ENCODE measurements around the gene PDHX.
"Not testable (repeated sequence)": the region's sequence is repeated elsewhere in the genome, so short reads cannot be mapped to it uniquely, and the experiment has no call there.

Gene PDHX

DNA sequence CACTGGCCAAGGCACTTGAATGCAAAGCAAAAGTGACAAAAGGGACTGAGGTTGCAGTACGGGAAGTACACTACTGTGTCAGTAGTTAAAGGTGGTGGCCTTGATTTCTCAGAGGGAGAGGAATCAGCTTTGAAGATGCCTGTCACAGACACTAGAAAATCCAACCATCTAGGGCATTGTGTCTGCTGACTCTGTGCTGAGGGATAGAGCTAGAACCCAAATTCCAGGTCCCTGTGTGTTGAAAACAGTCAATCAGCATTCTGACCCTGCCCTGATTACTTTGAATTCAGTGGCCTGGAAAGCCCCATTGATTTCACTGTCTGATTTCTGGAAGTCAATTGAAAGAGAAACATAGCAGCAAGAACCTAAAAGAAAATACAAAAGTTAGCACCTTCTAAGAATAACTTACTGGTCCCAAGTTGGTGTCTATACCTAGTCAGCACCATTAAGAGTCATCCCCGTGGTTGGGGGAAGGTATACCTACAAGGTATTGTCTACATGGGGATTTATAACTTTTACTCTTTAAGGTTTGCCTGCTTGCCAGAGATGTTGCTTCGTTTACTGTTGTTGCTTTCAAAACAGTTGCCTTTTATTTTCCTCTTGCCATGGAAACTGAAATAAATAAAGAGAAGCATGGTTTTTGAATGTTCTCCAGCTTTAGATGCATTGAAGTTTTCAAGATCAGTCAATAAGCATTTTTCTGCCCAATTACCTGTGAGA, 97.3 kb downstream of the PDHX start:
- no peak overlapping the region for H3K4me3 ChIP-seq (ENCODE audit: low read depth in 1 of 2, low read length in 2 of 2)
- H3K27ac ChIP-seq (ENCODE audit: low read depth, low read length): no peak overlapping the region
- H3K9me3 ChIP-seq (ENCODE audit: control insufficient read depth in 1 of 2, low read length in 2 of 2): no peaks in the 10 kb centered on the region
- no peaks in the 10 kb centered on the region for H3K36me3 ChIP-seq (ENCODE audit: control insufficient read depth in 1 of 2, insufficient read depth in 2 of 2, low read length in 2 of 2)
- no peak overlapping the region for H3K9ac ChIP-seq (ENCODE audit: low read depth in 1 of 2, low read length in 2 of 2)
- H3K27me3 ChIP-seq (ENCODE audit: control insufficient read depth in 1 of 2, insufficient read depth in 2 of 2, low read length in 2 of 2): no peaks in the 10 kb centered on the region
- peaks cover 19 to 43% of the 10 kb centered on the region in 2 donors for H3K4me1 ChIP-seq (ENCODE audit: control insufficient read depth in 1 of 2, insufficient read depth in 2 of 2, low read length in 2 of 2)

DNA sequence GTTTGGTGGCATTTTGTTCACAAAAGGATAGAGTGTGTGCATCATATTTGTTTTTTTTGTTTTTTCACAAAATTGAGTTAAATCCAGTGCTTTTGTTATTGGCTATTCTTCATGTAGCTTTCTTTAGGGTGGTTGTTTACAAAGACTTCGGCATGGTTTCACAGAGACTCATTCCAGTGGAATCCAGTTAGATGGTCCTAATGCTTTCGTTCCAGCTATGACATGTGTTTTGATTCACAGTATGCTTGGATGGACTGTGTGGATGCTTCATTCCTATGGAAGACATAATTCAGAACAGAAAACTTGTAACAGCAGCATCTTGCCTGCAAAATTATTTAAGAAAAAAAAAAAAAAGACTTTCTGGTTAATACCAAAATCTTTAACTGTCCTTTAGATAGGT, 97.9 kb downstream of the PDHX start:
- no peak overlapping the region for H3K9ac ChIP-seq (ENCODE audit: low read depth in 1 of 2, low read length in 2 of 2)
- H3K27ac ChIP-seq (ENCODE audit: low read depth, low read length): no peak overlapping the region
- no peaks in the 10 kb centered on the region for H3K36me3 ChIP-seq (ENCODE audit: control insufficient read depth in 1 of 2, insufficient read depth in 2 of 2, low read length in 2 of 2)
- H3K4me3 ChIP-seq (ENCODE audit: low read depth in 1 of 2, low read length in 2 of 2): no peak overlapping the region
- H3K27me3 ChIP-seq (ENCODE audit: control insufficient read depth in 1 of 2, insufficient read depth in 2 of 2, low read length in 2 of 2): no peaks in the 10 kb centered on the region
- H3K4me1 ChIP-seq (ENCODE audit: control insufficient read depth in 1 of 2, insufficient read depth in 2 of 2, low read length in 2 of 2): peaks cover 18 to 42% of the 10 kb centered on the region in 2 donors
- H3K9me3 ChIP-seq (ENCODE audit: control insufficient read depth in 1 of 2, low read length in 2 of 2): no peaks in the 10 kb centered on the region

DNA sequence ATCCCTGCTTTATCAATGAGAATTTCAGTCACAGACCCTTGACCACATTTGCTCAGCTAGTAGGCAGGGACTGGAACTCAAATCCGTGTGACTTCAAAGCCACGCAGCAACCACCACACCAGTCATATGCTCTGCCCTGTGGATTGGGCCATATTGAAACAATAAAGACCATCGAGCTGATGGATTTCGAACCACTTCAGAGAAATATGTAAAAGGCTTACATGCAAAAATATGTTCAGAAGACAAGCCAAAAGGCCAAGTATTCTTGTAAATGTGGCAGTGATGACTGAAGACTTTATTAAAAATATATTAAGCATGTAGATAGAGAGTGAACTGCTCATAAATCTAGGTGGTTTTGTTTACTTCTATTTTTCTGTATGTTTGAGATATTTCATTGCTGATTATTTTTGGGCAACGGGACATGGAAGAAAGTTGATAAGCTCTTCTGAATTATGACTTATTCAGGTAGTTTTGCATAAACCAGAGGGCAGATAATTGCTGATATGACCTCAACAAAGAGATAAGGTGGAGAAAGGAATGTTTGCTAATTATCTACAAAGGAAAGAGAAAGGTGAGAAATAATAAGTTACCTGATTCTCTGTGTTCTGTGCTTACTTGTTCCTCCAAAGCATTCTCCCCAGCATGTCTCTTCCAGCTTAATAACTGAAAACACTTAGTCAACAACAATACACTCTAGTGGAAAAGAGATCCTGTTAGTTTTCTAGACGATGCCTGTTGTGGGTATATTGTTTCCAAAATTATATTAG, 99.4 kb downstream of the PDHX start:
- no peak overlapping the region for H3K4me3 ChIP-seq (ENCODE audit: low read depth in 1 of 2, low read length in 2 of 2)
- H3K36me3 ChIP-seq (ENCODE audit: control insufficient read depth in 1 of 2, insufficient read depth in 2 of 2, low read length in 2 of 2): no peaks in the 10 kb centered on the region
- peaks cover 15 to 29% of the 10 kb centered on the region in 2 donors for H3K4me1 ChIP-seq (ENCODE audit: control insufficient read depth in 1 of 2, insufficient read depth in 2 of 2, low read length in 2 of 2)
- H3K9me3 ChIP-seq (ENCODE audit: control insufficient read depth in 1 of 2, low read length in 2 of 2): no peaks in the 10 kb centered on the region
- no peak overlapping the region for H3K27ac ChIP-seq (ENCODE audit: low read depth, low read length)
- H3K9ac ChIP-seq (ENCODE audit: low read depth in 1 of 2, low read length in 2 of 2): no peak overlapping the region
- no peaks in the 10 kb centered on the region for H3K27me3 ChIP-seq (ENCODE audit: control insufficient read depth in 1 of 2, insufficient read depth in 2 of 2, low read length in 2 of 2)

DNA sequence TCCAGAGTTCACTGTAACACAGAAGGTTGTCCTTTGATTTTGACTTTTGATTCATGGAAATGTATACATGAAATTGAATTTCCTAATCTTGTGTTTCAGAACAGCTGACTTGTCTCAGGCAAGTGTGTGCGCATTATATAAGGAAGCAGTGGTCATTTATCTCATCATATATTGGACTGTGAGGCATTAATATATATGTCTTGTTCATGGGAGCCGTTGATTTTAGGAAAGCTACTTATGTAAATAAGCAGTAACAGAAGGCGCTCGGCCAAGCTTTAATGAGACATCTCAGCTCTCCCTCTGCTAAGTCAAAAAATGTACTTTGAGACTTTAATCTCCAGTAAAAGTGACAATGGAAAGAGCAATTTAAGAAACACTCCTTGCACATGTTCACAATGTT, 100.5 kb downstream of the PDHX start:
- Histone ChIP-seq H3K4me3 (ENCODE audit: low read depth in 1 of 2, low read length in 2 of 2) (no peak overlapping the region), H3K27ac (ENCODE audit: low read depth, low read length) (no peak overlapping the region), H3K9me3 (ENCODE audit: control insufficient read depth in 1 of 2, low read length in 2 of 2) (no peaks in the 10 kb centered on the region), H3K27me3 (ENCODE audit: control insufficient read depth in 1 of 2, insufficient read depth in 2 of 2, low read length in 2 of 2) (no peaks in the 10 kb centered on the region), H3K4me1 (ENCODE audit: control insufficient read depth in 1 of 2, insufficient read depth in 2 of 2, low read length in 2 of 2) (peaks cover 15 to 27% of the 10 kb centered on the region in 2 donors), H3K36me3 (ENCODE audit: control insufficient read depth in 1 of 2, insufficient read depth in 2 of 2, low read length in 2 of 2) (no peaks in the 10 kb centered on the region), H3K9ac (ENCODE audit: low read depth in 1 of 2, low read length in 2 of 2) (no peak overlapping the region)

DNA sequence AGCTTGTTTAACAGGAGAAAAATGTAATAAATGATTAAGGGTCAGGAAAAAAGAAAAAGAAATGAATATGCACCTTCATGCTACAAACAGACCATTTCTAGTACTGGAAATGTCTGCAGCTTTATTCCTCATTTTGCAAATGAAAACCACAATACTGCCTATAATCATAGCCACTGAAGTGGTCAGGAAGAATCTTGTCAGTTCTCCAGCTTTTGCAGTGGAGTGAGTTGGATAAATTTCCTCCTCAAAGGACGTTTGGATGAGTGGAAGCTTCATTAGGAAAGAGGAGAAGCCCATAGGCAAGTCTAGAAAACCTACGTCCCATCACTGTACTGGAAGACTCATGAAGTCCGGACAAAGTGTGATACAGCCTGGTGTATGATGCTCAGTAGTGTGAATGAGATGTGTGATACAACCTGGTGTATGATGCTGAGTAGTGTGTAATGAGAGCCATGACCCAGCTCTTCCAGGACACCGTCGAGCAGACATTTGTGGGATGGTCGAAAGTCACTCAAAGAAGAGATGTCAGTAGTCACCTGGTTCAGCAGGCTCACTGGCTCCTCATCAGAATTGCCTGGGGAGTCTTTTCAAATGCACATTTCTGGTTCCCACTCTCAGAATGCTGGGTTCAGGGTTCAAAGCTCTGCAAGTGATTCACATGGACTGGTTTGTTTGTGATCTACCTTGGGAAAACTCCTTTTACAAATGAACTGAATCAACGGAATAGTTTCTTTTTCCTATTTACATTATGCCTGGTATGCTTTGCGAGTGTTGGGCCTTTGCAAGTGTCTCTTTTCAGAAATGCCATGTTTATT, 101.3 kb downstream of the PDHX start:
- no peak overlapping the region for H3K4me3 ChIP-seq (ENCODE audit: low read depth in 1 of 2, low read length in 2 of 2)
- H3K27me3 ChIP-seq (ENCODE audit: control insufficient read depth in 1 of 2, insufficient read depth in 2 of 2, low read length in 2 of 2): no peaks in the 10 kb centered on the region
- no peaks in the 10 kb centered on the region for H3K36me3 ChIP-seq (ENCODE audit: control insufficient read depth in 1 of 2, insufficient read depth in 2 of 2, low read length in 2 of 2)
- no peaks in the 10 kb centered on the region for H3K9me3 ChIP-seq (ENCODE audit: control insufficient read depth in 1 of 2, low read length in 2 of 2)
- no peak overlapping the region for H3K9ac ChIP-seq (ENCODE audit: low read depth in 1 of 2, low read length in 2 of 2)
- H3K27ac ChIP-seq (ENCODE audit: low read depth, low read length): no peak overlapping the region
- peaks cover 15 to 21% of the 10 kb centered on the region in 2 donors for H3K4me1 ChIP-seq (ENCODE audit: control insufficient read depth in 1 of 2, insufficient read depth in 2 of 2, low read length in 2 of 2)

DNA sequence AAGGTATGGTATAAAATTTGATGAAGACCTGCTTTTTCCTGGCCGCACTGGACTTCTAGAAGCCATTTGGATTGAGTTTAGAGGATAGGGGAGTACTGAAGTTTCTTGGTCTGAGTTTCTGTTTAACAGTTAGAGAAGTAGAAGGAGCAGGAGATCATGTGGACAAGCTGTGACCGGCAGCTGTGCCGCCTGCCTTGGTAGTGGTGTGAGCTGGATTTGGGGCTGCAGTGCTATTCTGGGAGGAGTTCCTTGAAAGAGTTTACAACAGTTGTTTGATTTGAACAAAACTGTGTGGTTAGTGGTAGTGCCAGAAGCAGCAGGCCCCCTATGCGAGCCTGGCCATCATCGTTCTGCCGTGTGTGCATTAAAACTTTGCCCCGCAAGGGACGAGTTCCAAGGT, 105.2 kb downstream of the PDHX start:
- Histone ChIP-seq H3K9me3 (ENCODE audit: control insufficient read depth in 1 of 2, low read length in 2 of 2) (peaks cover 0 to 7% of the 10 kb centered on the region in 2 donors), H3K27ac (ENCODE audit: low read depth, low read length) (no peak overlapping the region), H3K4me1 (ENCODE audit: control insufficient read depth in 1 of 2, insufficient read depth in 2 of 2, low read length in 2 of 2) (peaks cover 4 to 11% of the 10 kb centered on the region in 2 donors), H3K4me3 (ENCODE audit: low read depth in 1 of 2, low read length in 2 of 2) (no peak overlapping the region), H3K9ac (ENCODE audit: low read depth in 1 of 2, low read length in 2 of 2) (no peak overlapping the region), H3K36me3 (ENCODE audit: control insufficient read depth in 1 of 2, insufficient read depth in 2 of 2, low read length in 2 of 2) (no peaks in the 10 kb centered on the region), H3K27me3 (ENCODE audit: control insufficient read depth in 1 of 2, insufficient read depth in 2 of 2, low read length in 2 of 2) (no peaks in the 10 kb centered on the region)

DNA sequence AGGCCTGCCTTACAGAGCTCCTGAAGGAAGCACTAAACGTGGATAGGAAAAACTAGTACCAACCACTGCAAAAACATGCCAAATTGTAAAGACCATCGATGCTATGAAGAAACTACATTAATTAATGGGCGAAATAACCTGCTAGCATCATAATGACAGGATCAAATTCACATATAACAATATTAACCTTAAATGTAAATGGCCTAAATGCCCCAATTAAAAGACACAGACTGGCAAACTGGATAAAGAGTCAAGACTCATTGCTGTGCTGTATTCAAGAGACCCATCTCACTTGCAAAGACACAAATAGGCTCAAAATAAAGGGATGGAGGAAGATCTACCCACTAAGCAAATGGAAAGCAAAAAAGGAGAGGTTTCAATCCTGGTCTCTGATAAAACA, 107.5 kb downstream of the PDHX start:
- H3K4me3 ChIP-seq (ENCODE audit: low read depth in 1 of 2, low read length in 2 of 2); H3K4me1 ChIP-seq (ENCODE audit: control insufficient read depth in 1 of 2, insufficient read depth in 2 of 2, low read length in 2 of 2); H3K9me3 ChIP-seq (ENCODE audit: control insufficient read depth in 1 of 2, low read length in 2 of 2); H3K9ac ChIP-seq (ENCODE audit: low read depth in 1 of 2, low read length in 2 of 2); H3K27ac ChIP-seq (ENCODE audit: low read depth, low read length); H3K27me3 ChIP-seq (ENCODE audit: control insufficient read depth in 1 of 2, insufficient read depth in 2 of 2, low read length in 2 of 2); H3K36me3 ChIP-seq (ENCODE audit: control insufficient read depth in 1 of 2, insufficient read depth in 2 of 2, low read length in 2 of 2): not testable (repeated sequence)

DNA sequence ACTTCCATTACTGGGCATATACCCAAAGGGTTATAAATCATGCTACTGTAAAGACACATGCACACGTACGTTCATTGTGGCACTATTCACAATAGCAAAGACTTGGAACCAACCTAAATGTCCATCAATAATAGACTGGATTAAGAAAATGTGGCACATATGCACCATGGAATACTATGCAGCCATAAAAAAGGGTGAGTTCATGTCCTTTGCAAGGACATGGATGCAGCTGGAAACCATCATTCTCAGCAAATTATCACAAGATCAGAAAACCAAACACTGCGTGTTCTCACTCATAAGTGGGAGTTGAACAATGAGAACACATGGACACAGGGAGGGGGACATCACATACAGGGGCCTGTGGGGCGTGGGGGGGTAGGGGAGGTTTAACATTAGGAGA, 111.6 kb downstream of the PDHX start:
- not testable (repeated sequence) for H3K9me3 ChIP-seq (ENCODE audit: control insufficient read depth in 1 of 2, low read length in 2 of 2); H3K4me3 ChIP-seq (ENCODE audit: low read depth in 1 of 2, low read length in 2 of 2); H3K27me3 ChIP-seq (ENCODE audit: control insufficient read depth in 1 of 2, insufficient read depth in 2 of 2, low read length in 2 of 2); H3K36me3 ChIP-seq (ENCODE audit: control insufficient read depth in 1 of 2, insufficient read depth in 2 of 2, low read length in 2 of 2); H3K9ac ChIP-seq (ENCODE audit: low read depth in 1 of 2, low read length in 2 of 2); H3K27ac ChIP-seq (ENCODE audit: low read depth, low read length); H3K4me1 ChIP-seq (ENCODE audit: control insufficient read depth in 1 of 2, insufficient read depth in 2 of 2, low read length in 2 of 2)

DNA sequence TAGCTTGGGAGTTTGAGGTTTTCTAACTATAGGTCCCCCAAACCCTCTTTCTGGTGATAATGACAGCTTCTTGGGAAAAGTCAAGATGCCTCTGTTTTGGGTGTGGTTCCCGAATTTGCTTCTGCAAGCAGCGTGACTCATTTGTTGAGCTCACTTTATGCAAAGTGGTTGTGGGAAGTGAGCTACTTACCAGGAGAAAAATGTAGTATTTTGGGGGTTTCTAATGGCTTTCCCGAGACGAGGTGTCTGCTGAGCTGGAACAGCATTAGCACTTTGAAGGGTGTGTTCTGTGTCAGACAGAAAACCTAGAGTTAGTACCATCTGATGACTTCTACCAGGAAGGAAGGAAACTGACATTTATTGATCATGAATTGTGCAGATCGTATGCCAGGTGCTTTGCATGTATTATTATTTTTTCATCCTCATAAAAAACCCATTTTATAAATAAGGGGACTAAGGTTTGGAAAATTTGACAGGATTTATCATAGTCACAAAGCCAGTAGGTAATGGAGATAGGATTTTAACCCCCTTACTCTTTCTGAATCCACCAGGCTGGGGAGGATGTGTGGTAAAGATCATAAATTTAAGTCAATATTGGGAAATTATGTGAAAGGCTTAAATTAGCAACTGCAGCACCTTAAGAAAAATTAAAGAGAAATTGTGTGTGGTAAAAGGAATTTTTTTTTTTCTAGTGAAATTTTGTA, 113.7 kb downstream of the PDHX start:
- Histone ChIP-seq H3K36me3 (ENCODE audit: control insufficient read depth in 1 of 2, insufficient read depth in 2 of 2, low read length in 2 of 2) (no peaks in the 10 kb centered on the region), H3K27me3 (ENCODE audit: control insufficient read depth in 1 of 2, insufficient read depth in 2 of 2, low read length in 2 of 2) (no peaks in the 10 kb centered on the region), H3K27ac (ENCODE audit: low read depth, low read length) (no peak overlapping the region), H3K9me3 (ENCODE audit: control insufficient read depth in 1 of 2, low read length in 2 of 2) (no peaks in the 10 kb centered on the region), H3K4me3 (ENCODE audit: low read depth in 1 of 2, low read length in 2 of 2) (no peak overlapping the region), H3K9ac (ENCODE audit: low read depth in 1 of 2, low read length in 2 of 2) (no peak overlapping the region), H3K4me1 (ENCODE audit: control insufficient read depth in 1 of 2, insufficient read depth in 2 of 2, low read length in 2 of 2) (peaks cover 0 to 4% of the 10 kb centered on the region in 2 donors)

Measured in duodenal mucosa (tissue), 2 donors.